CD14-positive monocyte (primary cell): Measurements from ENCODE around the gene L3MBTL4. TPM values are rescaled to one million over a fixed set of nuclear protein-coding genes. Genes with fewer than 3 reads are reported as not detected.

ENCODE experiments used
- DNase-seq, 3 donors: peaks; one replicate each; pipeline ENCODE4 v3.0.0-alpha.2; 2011 to 2022
- H2AFZ ChIP-seq: 2 replicates; pipeline ENCODE4 v1.6.0; 2012; ENCODE audit warnings: mild to moderate bottlenecking, low read depth, low read length, inconsistent platforms; ENCODE audit not compliant: insufficient read depth, poor library complexity, severe bottlenecking
- H3K27ac ChIP-seq, 2 donors: 1 replicate in 1 of 2; 2 replicates in 1 of 2; pipeline ENCODE4 v1.5.1; 2012 to 2013; ENCODE audit warnings: low read length in 2 of 2, control low read depth in 1 of 2, inconsistent platforms in 1 of 2, low read depth in 1 of 2, mild to moderate bottlenecking in 1 of 2
- H3K27me3 ChIP-seq, 2 donors: one replicate each; pipeline versions ENCODE4 v1.6.0 to v1.6.1; 2011 to 2013; ENCODE audit warnings: low read length in 2 of 2; ENCODE audit not compliant: control insufficient read depth in 2 of 2, insufficient read depth in 2 of 2
- H3K36me3 ChIP-seq, 2 donors: replicated peaks in 1 of 2; 1 replicate in 1 of 2; 2 replicates in 1 of 2; pipeline versions ENCODE4 v1.5.1 to v1.6.1; 2012 to 2013; ENCODE audit warnings: low read length in 2 of 2, control low read depth in 1 of 2, inconsistent platforms in 1 of 2, mild to moderate bottlenecking in 1 of 2; ENCODE audit not compliant: insufficient read depth in 2 of 2, control insufficient read depth in 1 of 2
- H3K4me1 ChIP-seq, 2 donors: 1 replicate in 1 of 2; 2 replicates in 1 of 2; pipeline versions ENCODE4 v1.5.1 to v1.6.1; 2012 to 2013; ENCODE audit warnings: low read length in 2 of 2, control low read depth in 1 of 2, inconsistent platforms in 1 of 2, mild to moderate bottlenecking in 1 of 2, moderate library complexity in 1 of 2; ENCODE audit not compliant: insufficient read depth in 2 of 2, control insufficient read depth in 1 of 2
- H3K4me2 ChIP-seq: replicated peaks from 2 replicates; pipeline ENCODE3; 2012; ENCODE audit warnings: low read length, moderate library complexity, mild to moderate bottlenecking; ENCODE audit not compliant: poor library complexity, severe bottlenecking; ENCODE audit errors: extremely low read depth
- H3K4me3 ChIP-seq, 3 experiments: fragments of 200-600 bp in 1 of 3; sonication (generic) in 1 of 3; replicated peaks in 1 of 3; 1 replicate in 2 of 3; 2 replicates in 1 of 3; pipeline ENCODE4 v1.5.1; 2011 to 2013; ENCODE audit warnings: low read length in 3 of 3, mild to moderate bottlenecking in 3 of 3, control low read depth in 2 of 3, low read depth in 2 of 3, inconsistent platforms in 1 of 3, moderate library complexity in 1 of 3
- H3K79me2 ChIP-seq: 2 replicates; pipeline ENCODE4 v1.6.0; 2012; ENCODE audit warnings: mild to moderate bottlenecking, control low read depth, inconsistent platforms, low read length, moderate library complexity; ENCODE audit not compliant: insufficient read depth
- H3K9ac ChIP-seq: 2 replicates; pipeline ENCODE4 v1.6.0; 2017; ENCODE audit warnings: low read length, mild to moderate bottlenecking; ENCODE audit not compliant: insufficient read depth, poor library complexity, severe bottlenecking
- H3K9me3 ChIP-seq, 2 donors: replicated peaks in 1 of 2; 1 replicate in 1 of 2; 2 replicates in 1 of 2; pipeline versions ENCODE4 v1.5.1 to v1.6.1; 2012 to 2013; ENCODE audit warnings: low read length in 2 of 2, control low read depth in 1 of 2; ENCODE audit not compliant: control insufficient read depth in 1 of 2, insufficient read depth in 1 of 2
- H4K20me1 ChIP-seq: 2 replicates; pipeline ENCODE4 v1.6.0; 2012; ENCODE audit warnings: mild to moderate bottlenecking, low read length, control low read depth, moderate library complexity; ENCODE audit not compliant: insufficient read depth
- H3K27ac Mint-ChIP-seq, 7 donors: one replicate each; pipeline ENCODE4 v1.8.0; 2020; ENCODE audit warnings: mild to moderate bottlenecking in 7 of 7, mixed read lengths in 7 of 7, moderate library complexity in 6 of 7, inconsistent platforms in 2 of 7
- H3K27me3 Mint-ChIP-seq, 3 donors: one replicate each; pipeline ENCODE4 v1.8.0; 2021 to 2022; ENCODE audit warnings: low read depth in 3 of 3, mild to moderate bottlenecking in 3 of 3, mixed read lengths in 3 of 3, moderate library complexity in 3 of 3, inconsistent platforms in 1 of 3
- H3K36me3 Mint-ChIP-seq, 2 donors: one replicate each; pipeline ENCODE4 v1.8.0; 2020; ENCODE audit warnings: mixed read lengths in 2 of 2, inconsistent platforms in 1 of 2, mild to moderate bottlenecking in 1 of 2
- H3K4me1 Mint-ChIP-seq: one replicate; pipeline ENCODE4 v1.8.0; 2020; ENCODE audit warnings: mild to moderate bottlenecking, mixed read lengths
- H3K4me3 Mint-ChIP-seq, 2 donors: one replicate each; pipeline ENCODE4 v1.8.0; 2020; ENCODE audit warnings: mild to moderate bottlenecking in 2 of 2, mixed read lengths in 2 of 2, moderate library complexity in 1 of 2
- H3K9me3 Mint-ChIP-seq, 7 donors: one replicate each; pipeline ENCODE4 v1.8.0; 2020 to 2022; ENCODE audit warnings: mixed read lengths in 7 of 7, mild to moderate bottlenecking in 6 of 7, moderate library complexity in 6 of 7, inconsistent platforms in 2 of 7
- CTCF ChIP-seq: fragments of 200-600 bp; IDR thresholded peaks from one replicate; pipeline ENCODE4 v1.8.0; 2022; ENCODE audit warnings: antibody characterized with exemption, mild to moderate bottlenecking
- WGBS: methylation state at CpG from one replicate; pipeline ENCODE4 v1.1.5; 2013; ENCODE audit warnings: missing lambda C conversion rate; ENCODE audit not compliant: insufficient coverage; 5-methylcytosine and 5-hydroxymethylcytosine counted together
- intact Hi-C, 2 donors: fragments of 100-400 bp; cut with micrococcal nuclease; formaldehyde crosslinking; loops; one replicate each; pipeline versions ENCODE4 v1.15.0 to v1.15.1; 2023
- polyA plus RNA-seq, 3 donors: library from polyadenylated mRNA; depleted of rRNA in 1 of 3; unstranded in 2 of 3; stranded (reverse) in 1 of 3; fragments of 300-500 nt in 2 of 3; fragments of >200 nt in 1 of 3; fragmentation: Illumina TruSeq in 2 of 3; gene quantifications; 1 replicate in 2 of 3; 2 replicates in 1 of 3; pipeline ENCODE4 v1.2.3, GENCODE V29; 2012 to 2021

The L3MBTL4 gene
- polyA plus RNA-seq, 3 donors = 0.55 to 1.2 (median 0.72) TPM

DNA sequence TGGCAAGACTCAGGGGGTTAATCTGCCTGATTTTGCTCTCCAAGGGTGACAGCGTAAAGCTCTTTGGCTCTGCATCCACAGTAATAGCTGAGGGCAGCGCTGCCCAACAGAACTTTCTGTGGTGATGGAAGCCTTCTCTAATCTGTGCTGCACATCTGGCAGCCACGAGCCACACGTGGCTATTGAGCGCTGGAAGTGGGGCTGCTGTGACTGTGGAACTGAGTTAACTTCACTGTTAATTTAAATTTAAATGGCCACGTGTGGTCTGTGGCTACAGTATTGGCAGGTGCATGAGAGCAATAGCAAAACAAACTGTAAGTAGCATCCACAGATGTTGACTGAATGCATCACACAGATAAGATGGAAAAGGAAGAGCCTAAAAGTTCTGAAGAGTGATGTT is 472.1 kb downstream of the L3MBTL4 start:
- TF ChIP-seq CTCF = no peak
- Histone ChIP-seq H3K36me3 (no peaks in the 10 kb centered on the region), H3K9ac (no peak overlapping the region), H3K4me3 (no peak overlapping the region), H3K79me2 (no peaks in the 10 kb centered on the region), H4K20me1 (no peaks in the 10 kb centered on the region), H3K9me3 (no peaks in the 10 kb centered on the region), H3K27me3 (no peaks in the 10 kb centered on the region), H2AFZ (no peak overlapping the region), H3K4me1 (no peaks in the 10 kb centered on the region), H3K4me2 (no peak overlapping the region), H3K27ac (no peak overlapping the region)
- Mint-ChIP-seq H3K27ac (no peak overlapping the region), H3K36me3 (no peaks in the 10 kb centered on the region), H3K4me1 (no peaks in the 10 kb centered on the region), H3K9me3 (peaks cover 0 to 3% (median 1%) of the 10 kb centered on the region in 7 donors), H3K27me3 (peaks cover 5 to 14% (median 9%) of the 10 kb centered on the region in 3 donors), H3K4me3 (no peak overlapping the region)
- WGBS = 41% methylated on average over 6 of the region's 6 CpGs
- DNase-seq = no peak
- intact Hi-C loops = no loop called here

GRCh38 chr18:5941890-5942289 is 472.8 kb downstream of the L3MBTL4 start:
- Mint-ChIP-seq H3K36me3 (no peaks in the 10 kb centered on the region), H3K27me3 (peaks cover 2 to 14% (median 9%) of the 10 kb centered on the region in 3 donors), H3K9me3 (peaks cover 0 to 6% (median 3%) of the 10 kb centered on the region in 7 donors), H3K4me1 (no peaks in the 10 kb centered on the region), H3K27ac (no peak overlapping the region), H3K4me3 (no peak overlapping the region)
- DNase-seq = no peak
- Histone ChIP-seq H3K9me3 (no peaks in the 10 kb centered on the region), H3K4me1 (no peaks in the 10 kb centered on the region), H3K27me3 (no peaks in the 10 kb centered on the region), H4K20me1 (no peaks in the 10 kb centered on the region), H3K9ac (no peak overlapping the region), H3K36me3 (no peaks in the 10 kb centered on the region), H3K79me2 (no peaks in the 10 kb centered on the region), H3K27ac (no peak overlapping the region), H2AFZ (no peak overlapping the region), H3K4me3 (no peak overlapping the region), H3K4me2 (no peak overlapping the region)
- no peak for TF ChIP-seq CTCF
- intact Hi-C loops = no loop called here
- no CpG with 5 or more reads among the region's 3 CpGs for WGBS
